CD1c-positive myeloid dendritic cell (primary cell): ENCODE measurements around the gene CCDC15.

Experiments used
- DNase-seq: peaks from one replicate; pipeline ENCODE4 v3.0.0-alpha.2; 2016; ENCODE audit errors: extremely low spot score

CCDC15 gene, protein sequence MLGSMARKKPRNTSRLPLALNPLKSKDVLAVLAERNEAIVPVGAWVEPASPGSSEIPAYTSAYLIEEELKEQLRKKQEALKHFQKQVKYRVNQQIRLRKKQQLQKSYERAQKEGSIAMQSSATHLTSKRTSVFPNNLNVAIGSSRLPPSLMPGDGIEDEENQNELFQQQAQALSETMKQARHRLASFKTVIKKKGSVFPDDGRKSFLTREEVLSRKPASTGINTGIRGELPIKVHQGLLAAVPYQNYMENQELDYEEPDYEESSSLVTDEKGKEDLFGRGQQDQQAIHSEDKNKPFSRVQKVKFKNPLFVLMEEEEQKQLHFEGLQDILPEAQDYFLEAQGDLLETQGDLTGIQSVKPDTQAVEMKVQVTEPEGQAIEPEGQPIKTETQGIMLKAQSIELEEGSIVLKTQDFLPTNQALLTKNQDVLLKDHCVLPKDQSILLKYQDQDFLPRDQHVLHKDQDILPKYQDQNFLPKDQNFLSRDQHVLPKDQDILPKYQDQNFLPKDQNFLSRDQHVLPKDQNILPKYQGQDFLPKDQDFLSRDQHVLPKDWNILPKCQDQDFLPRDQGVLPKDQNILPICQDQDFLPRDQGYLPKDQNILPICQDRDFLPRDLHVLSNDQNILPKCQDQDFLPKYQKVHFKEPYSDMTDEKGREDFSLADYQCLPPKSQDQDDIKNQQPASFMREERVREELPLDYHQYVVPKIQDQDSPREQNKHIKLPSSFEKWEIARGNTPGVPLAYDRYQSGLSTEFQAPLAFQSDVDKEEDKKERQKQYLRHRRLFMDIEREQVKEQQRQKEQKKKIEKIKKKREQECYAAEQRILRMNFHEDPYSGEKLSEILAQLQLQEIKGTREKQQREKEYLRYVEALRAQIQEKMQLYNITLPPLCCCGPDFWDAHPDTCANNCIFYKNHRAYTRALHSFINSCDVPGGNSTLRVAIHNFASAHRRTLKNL

DNA sequence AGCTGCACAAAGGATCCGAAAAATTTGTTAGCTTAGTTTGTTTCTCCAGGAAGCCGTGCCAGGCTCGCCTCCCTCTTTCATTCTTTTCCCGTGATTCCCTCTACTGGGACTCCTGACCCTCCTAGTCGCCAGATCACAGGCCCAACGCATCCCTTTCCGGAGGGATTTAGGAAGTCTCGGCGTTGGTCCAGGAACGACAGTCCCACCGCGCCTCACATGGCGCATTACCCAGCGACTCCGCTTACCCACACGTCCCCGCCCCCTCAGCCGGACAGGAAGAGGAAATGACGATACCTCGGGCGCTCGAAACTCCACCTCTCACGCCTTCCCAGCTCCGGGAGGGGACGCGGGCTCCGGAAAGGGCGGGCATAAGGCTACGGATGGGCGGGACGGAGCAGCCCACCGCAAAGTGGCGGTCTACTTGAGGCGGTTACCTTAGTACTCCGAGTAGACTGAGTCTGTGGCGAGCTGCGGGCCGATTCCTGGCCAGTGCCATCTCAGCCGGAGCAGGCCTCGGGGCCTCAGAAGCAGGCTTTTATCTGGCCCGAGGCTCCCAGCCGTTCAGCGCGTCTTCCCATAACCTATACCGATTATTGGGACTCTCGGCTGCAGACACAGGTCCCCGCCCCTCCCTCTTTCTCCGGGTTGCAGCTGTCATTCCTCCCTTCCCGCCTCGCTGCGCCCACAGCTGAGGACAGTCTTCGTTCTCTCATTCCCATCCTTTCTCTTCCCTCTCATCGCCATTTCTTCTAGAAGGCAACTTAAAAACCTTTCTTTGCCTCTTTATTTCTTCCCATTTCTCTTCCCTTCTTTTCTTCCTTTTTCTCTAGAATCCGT lies at the start of gene CCDC15:
Gene CCDC15, plus strand, starts transcription at position 450 of the 837 bp plus-strand sequence. CDS start 531 bp downstream, outside the sequence.
- DNase-seq, result peak; percentile 98

DNA sequence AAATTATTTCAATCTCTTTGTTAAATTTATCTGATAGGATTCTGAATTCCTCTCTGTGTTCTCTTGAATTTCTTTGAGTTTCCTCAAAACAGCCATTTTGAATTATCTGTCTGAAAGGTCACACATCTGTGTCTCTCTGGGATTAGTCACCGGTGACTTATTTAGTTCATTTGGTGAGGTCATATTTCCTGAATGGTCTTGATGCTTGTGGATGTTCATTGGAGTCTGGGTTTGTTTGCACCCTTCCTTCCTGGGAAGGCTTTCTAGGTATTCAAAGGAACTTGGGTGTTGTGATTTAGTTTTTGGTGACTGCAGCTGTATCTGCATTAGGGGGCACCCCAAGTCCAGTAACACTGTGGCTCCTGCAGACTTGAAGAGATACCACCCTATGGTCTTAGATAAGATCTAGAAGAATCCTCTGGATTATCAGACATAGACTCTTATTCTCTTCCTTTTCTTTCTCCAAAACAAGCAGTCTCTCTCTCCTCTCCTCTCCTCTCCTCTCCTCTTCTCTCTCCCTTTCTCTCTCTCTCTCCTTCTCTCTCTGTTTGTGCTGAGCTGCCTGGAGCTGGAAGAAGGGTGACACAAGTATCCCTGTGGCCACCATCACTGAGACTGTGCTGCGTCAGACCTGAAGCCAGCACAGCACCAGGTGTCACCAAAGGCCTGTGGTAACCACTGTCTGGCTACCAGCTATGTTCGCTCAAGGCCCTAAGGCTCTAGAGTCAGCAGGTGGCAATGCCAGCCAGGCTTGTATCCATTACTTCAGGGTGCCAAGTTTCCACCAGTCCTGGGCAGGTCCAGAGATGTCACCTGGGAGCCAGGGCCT lies 38.2 kb upstream of the CCDC15 start:
- DNase-seq, result peak; percentile 42

DNA sequence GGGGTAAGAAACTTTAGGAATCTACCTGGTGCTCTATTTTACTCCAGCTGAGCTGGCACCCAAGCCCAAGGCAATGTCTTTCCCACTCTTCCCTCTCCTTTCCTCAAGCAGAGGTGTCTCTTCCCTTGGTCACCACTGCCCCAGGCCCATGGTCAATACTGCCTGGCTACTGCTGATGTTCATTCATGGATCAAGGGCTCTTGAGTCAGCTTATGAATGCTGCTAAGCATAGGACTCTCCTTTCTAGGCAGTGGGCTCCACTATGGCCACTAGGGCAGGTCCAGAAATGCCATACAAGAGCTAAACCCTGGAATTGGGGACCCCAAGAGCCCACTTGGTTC lies 37.7 kb upstream of the CCDC15 start:
- no peak for DNase-seq

DNA sequence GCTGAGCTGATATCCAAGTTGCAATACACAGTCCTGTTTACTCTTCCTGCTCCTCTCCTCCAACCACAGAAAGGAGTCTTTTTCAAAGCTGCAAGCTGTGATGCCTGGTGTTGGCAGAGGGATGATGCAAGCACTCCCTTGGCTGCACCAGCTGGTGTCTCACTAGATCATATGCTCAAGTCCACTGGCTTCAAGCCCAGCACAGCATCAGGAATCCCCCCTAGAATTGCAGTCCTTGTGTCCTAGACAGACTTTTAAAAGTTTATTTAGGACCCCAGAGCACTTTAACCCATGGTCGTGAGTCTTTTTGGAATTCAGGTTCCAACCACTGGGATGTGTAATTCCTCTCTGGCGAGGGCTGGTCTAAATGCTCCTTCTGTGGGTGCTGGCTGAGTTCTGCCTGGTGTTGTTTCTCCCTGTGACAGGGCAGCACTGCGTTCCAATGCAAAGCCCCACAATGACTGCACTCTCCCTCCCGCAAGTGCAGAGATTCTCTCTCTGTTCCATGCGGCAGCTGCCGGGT lies 36.8 kb upstream of the CCDC15 start:
- DNase-seq, result no peak

DNA sequence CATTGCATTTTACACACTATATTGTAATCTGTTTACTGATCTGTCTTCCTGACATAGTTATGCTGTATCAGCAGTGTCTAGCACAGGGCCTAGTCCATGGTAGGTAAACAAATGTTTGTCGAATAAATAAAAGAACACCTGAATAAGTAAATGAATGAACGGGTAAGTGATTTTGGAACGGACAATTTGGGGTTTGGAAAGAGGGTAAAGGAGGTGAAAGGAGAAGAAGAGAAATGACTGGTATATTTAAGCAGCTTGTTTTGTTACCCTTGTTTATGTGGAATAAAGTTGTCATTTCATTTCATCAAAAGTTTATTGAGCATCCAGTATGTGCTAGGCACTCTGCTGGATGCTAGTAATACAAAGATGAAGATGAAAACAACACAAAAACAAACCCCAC lies 35.1 kb upstream of the CCDC15 start, which contains the start of gene HEPN1:
Gene HEPN1, plus strand, starts transcription at position 301 of the 400 bp plus-strand sequence.
- DNase-seq, result no peak

DNA sequence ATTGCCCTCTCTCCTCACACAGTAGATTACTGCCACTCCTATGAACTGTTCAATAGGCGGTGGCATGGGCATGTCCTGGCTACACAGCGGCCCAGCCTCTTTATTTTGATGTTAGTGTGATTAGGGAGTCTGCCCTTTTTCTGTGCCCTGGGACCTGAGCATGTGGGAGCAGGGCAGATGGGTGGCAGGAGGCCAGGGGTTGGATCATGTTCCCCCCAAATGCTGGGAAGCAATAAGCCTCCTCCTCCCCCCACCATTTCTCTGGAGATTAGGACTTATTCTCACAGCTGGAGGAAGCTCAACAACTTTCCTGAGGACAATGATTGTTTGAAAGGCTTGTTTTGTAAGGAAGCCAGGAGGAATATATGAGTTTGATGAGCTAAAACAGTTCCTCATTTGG lies 34.1 kb upstream of the CCDC15 start:
- DNase-seq, result no peak

DNA sequence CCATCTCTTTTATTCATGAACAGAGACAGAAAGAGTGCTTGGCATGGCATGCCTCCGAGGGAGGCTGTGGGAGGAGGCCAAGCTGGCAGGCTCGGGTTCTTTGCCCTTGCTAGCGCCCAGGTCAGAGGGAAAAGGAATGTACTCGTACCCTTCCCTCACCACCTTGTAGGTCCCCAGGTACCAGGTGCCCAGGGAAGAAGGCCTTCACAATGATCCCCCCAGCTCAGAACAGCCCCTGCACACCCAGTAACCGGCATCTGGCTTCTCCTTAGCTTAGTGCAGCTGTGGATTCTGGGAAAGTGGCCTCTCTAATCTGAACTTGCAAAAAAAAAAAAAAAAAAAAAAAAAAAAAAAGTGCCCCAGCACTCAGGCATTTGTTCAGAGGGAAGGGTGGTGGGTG lies 33.6 kb upstream of the CCDC15 start:
- DNase-seq, result no peak

DNA sequence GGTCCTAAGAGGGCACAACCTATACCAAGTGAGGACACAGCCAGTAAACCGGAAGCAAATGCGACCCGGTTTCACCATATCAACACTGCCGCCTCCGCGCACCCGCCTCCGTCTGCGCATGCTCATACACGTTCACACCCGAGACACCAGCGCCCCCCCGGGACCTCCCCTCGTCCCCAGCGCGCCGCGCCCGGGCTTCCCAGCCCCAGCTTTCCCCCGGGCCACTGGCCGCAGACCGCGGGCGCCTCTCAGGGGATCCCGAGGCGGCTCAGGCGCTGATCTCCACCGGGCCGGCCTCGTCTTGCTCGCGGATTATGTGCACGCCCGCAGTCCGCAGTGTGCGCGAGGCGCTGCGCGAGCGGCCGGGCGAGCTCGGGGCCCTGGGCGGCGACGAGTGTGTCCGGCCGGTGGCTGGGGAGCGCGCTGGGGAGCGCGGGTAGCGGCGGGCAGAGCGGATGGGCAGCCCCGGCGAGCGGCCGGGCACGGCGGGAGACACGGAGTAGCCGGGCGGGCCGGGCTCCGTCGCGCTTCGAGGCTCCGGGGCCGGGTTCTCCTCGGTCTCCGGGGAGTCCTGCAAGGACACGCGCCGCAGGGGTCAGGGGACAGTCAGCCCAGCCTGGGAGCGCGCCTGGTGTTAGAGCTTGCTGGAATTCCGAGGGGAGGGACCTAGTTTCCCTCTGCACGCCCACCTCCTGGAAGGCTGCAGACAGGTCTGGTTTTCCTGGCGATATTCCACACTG lies 33.0 kb upstream of the CCDC15 start:
- DNase-seq, result peak; percentile 75

DNA sequence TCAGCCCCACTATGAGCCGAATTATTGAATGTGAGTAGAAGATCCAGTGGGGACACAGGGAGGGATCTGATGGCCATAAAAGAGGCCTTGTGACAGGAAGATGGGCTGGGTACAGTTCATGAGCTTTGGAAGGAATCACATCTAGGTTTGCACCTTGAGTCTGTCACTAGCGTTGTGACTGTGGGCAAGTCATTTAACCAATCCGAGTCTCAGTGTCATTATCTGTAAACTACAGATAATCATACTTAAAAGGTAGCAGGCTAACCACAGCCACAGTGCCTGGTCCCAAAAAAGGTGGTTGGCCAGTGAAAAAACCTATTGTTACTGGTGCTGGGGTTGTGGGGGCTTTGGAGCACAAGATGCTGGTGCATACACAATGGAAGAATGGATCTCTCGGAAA lies 31.2 kb upstream of the CCDC15 start:
- no peak for DNase-seq

DNA sequence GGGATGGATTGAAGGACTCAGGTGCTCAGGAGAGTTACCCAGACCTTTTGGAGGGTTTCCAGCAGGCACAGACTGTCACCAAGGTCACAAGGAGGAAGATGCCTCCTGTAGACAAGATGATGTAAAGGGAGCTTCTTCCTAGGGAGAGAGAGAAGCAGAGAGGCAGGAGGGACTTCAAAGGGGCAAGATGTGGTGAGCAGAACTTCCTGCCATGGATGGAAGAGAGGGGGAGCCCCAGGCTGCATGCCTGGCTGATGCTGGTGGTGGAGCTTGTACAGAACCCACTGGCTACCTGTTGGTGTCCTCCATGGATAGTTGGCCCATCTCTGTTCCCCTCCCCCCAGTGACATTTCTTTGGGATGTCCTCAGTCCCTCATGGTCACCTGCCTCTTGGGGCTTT lies 30.7 kb upstream of the CCDC15 start:
- no peak for DNase-seq

DNA sequence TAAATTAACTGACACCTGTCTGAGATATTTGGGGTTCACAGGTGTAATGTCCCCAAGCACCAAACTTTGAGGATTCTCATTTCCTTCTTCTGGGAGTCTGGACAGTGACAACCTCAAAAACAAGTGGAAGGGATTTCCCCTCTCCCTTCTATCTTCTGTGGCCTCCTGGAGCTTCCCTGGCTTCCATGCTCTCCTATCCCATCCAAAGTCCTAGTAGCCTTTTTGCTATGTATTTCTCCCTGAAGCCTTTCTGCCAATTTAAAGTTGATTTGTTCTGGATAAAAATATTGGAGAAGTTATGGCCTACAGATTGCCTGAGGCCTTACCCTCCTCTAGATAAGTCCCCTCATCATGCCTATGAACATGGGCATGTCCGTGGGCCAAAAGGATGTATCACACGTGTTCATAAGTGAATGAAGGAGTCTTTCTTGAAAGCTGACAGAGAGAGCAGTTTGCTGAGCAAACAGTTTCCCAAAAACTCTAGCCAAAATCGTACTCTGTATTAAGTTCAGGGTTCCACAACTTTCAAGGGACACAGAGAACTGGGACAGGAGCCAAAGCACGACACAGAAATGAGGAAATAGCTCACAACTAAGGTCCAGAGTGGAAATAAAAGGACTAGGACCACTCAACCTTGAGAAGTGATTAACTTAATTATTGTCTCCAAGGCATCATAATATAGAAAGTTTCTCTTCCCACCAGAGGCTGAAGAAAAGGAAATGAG lies 24.9 kb upstream of the CCDC15 start:
- no peak for DNase-seq

DNA sequence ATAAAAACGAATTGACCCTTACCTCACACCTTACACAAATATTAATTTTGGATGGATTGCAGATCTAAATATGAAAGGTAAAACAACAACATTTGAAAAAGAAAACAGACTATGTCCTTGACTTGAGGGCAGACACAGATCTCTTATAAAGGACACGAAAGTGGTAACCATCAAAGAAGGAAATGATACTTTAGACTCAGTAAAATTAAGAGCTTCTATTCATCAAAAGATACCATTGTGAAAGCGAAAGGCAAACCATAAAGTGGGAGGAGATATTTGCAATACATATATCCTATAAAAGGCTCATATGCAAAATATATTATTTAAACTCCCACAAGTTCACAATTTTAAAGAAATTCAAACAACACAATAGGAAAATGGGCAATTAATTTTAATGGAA lies 23.2 kb upstream of the CCDC15 start:
- DNase-seq, result no peak

DNA sequence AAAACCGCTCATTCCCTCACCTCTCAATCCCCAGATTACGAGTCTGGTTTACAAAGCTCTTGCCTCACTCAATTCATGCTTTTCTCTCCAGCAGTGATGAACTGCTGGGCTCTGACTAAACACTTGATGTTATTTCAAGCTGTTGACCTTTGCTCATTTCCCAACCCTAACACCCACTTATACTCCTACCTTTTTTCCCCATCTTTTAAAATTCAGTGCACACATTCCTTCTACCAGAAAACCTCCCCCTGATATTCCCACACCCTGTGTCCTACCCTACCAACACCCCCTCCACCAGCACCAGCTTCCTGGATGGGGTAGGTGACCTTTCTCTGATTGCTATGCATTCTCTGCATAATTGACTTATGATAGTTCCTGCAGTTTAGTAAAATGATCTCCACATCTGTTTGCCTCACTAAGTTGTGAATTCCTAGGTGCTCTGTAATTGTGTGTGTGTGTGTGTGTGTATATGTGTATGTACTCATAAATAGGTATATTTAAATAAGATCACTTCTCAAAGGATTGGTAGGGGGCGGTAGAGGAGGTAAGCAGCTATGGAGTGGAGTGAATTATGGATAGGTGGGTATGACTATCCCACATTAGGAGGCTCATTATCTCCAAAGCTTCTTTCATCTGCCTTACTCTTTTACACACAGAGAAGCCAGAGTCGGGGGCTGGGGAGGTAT lies 19.0 kb upstream of the CCDC15 start:
- no peak for DNase-seq

DNA sequence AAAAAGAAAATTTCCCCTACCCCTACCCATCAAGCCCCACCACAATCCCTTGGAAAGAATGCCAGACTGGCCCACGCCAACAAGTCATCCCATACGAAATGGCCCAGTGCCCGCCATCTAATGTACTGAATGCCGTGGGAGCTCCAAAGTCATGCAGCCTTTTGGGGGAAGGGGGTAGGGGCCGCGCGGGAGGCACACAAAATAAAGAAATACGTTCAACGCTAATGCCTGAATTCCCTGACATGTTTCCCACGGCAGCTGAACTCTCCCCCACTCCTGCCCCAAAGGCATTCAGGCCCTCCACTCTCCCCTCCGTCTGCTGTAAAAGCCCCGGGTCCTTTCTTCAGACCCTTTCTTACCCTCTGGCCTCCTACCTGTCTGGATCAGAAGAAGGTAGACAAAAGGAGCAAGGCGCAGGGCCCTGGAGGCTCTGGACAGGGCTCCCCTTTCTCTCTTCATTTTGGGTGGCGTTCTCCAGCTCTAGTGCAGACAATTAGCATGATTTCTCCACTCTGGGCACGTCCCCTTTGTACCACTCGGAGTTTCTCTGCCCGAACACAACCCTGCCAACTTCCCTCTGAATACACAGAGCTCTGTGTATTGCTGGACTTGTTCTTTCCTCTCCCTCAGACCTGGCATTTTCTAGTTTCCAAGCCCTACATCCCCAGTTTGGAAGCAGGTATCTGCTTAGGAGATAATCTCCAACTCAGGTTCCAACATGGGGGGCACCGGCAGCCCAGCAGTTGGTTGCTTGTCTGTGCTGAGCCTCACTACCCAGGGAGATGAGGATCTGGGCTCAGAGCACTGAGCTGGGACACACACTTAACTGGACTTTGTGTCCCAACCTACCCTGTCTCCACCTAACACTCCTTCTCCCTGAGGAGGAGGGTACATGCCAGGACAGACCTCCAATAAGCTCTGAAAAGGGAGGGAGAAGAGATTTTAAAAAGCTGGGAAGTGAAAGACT lies 18.2 kb upstream of the CCDC15 start, which contains the start of gene HEPACAM:
Gene HEPACAM, minus strand, starts transcription at position 500 of the 967 bp plus-strand sequence. Its CDS starts 41 bp downstream, at position 459.
- no peak for DNase-seq

DNA sequence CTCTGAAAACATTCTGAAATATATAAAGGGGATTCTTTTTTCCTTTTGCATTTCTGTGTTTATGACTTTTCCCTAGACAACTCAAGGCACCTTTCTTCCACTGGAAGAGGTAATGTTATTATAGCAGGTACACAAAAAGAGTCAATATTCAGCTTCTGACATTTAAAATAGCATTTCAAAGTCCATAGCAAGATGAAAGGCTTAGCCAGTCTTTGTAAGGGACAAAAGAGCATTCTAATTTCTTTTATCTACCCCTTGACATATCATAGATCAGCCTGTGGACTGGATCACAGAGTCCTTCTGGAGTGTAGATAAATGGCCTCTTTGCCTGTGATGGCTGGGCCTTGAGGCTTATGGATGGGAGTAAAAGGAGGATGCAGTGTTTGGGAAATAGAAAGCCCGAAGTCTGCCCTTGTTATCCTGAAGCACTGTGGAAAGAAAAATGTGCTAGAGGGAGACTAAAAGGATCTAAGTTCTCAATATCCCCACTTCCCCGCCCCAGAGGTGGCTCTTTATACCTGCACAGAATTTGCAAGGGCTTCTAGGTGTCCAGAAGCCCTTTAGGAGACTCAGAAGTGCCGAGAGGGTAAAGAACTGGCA lies 16.6 kb upstream of the CCDC15 start:
- DNase-seq, result no peak

DNA sequence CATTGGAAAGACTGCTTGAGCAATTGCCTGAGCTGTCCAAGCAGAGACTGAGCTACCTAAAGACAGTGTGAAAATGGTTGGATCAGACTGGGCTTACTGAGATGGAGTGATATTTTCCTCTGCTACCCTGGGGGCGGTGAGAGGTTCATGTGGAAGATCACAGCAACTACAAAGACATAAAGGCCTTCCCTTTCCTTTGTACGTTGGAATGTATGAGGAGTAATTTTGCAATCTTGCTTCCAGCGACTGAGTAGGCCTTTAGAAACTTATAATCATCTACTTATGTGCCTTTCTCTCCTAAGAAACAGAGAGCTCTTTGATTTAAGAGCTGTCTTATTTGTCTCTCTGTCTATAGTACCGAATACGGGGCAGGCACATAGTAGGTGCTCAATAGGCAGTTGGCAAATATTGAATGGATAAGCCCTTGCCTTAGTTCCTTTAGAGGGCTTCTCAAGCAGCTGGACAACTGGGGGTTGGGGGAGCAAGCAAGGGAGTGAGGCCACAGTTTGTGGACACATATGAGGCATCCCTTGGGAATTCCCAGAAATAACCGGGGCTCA lies 15.7 kb upstream of the CCDC15 start:
- no peak for DNase-seq

DNA sequence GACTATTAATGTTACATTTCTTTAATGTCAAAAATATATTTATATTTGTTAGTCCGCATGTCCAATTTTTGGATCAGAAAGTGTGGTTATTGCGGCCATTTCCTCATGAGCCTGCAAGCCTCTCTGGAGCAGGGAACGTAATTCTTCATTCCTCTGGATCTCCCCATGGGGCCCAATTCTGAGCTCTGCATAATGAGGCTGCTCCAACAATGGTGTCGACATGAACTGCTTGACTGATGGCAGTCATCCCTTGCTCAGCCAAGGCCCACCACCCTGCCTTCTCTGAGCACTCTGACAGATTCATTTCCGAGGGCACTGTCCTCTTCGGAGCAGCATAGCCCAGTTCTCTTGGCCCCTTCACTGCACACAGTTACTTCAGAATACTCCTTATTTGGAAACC lies 15.0 kb upstream of the CCDC15 start:
- DNase-seq, result no peak
